Smooth muscle cell (in vitro differentiated cells): Measurements from ENCODE around the gene KSR2. TPM values are rescaled to one million over a fixed set of nuclear protein-coding genes. Genes with fewer than 3 reads are reported as not detected.

Experiments
- DNase-seq: peaks from one replicate; lab custom pipeline; 2025; ENCODE audit not compliant: unreplicated experiment; lab: John Stamatoyannopoulos, UW
- H2AFZ ChIP-seq: fragments of 200-600 bp; sonication (generic); 2 replicates; pipeline ENCODE4 v1.6.0; 2016; ENCODE audit warnings: antibody characterized with exemption, low read depth, mild to moderate bottlenecking
- H3F3A ChIP-seq: fragments of 200-600 bp; sonication (generic); 2 replicates; pipeline ENCODE4 v1.6.0; 2017; ENCODE audit warnings: antibody characterized with exemption, low read depth
- H3K27ac ChIP-seq: fragments of 200-600 bp; sonication (generic); 2 replicates; pipeline ENCODE4 v1.5.1; 2016; ENCODE audit warnings: low read depth, mild to moderate bottlenecking
- H3K27me3 ChIP-seq: fragments of 200-600 bp; sonication (generic); 2 replicates; pipeline ENCODE4 v1.6.1; 2016; ENCODE audit warnings: low read depth, mild to moderate bottlenecking
- H3K36me3 ChIP-seq: fragments of 200-600 bp; sonication (generic); 2 replicates; pipeline ENCODE4 v1.5.1; 2016; ENCODE audit warnings: low read depth
- H3K4me1 ChIP-seq: fragments of 200-600 bp; sonication (generic); 2 replicates; pipeline ENCODE4 v1.5.1; 2016; ENCODE audit warnings: low read depth
- H3K4me2 ChIP-seq: fragments of 200-600 bp; sonication (generic); 2 replicates; pipeline ENCODE4 v1.6.0; 2016; ENCODE audit warnings: mild to moderate bottlenecking
- H3K4me3 ChIP-seq: fragments of 200-600 bp; sonication (generic); 2 replicates; pipeline ENCODE4 v1.5.1; 2016; ENCODE audit warnings: mild to moderate bottlenecking
- H3K79me2 ChIP-seq: fragments of 200-600 bp; sonication (generic); 2 replicates; pipeline ENCODE4 v1.6.0; 2016; ENCODE audit warnings: low read depth, mild to moderate bottlenecking
- H3K9ac ChIP-seq: fragments of 200-600 bp; sonication (generic); 2 replicates; pipeline ENCODE4 v1.6.0; 2016; ENCODE audit warnings: low read depth
- H3K9me3 ChIP-seq: fragments of 200-600 bp; sonication (generic); replicated peaks from 2 replicates; pipeline ENCODE4 v1.5.1; 2016; ENCODE audit warnings: low read depth
- H4K20me1 ChIP-seq: fragments of 200-600 bp; sonication (generic); 2 replicates; pipeline ENCODE4 v1.6.0; 2016; ENCODE audit warnings: low read depth
- WGBS: methylation state at CpG from one replicate; pipeline ENCODE4 v1.1.7; 2016; ENCODE audit warnings: low lambda C conversion rate; 5-methylcytosine and 5-hydroxymethylcytosine counted together
- polyA plus RNA-seq: library from polyadenylated mRNA; unstranded; fragments of >200 nt; fragmentation: Nextera tagmentation; extraction: Ambion mirVana; gene quantifications from 2 replicates; pipeline ENCODE4 v1.2.1, GENCODE V29; 2016
- total RNA-seq: library from RNA; depleted of rRNA; stranded (reverse); fragments of >200 nt; gene quantifications from 2 replicates; pipeline ENCODE4 v1.2.3, GENCODE V29; 2014
- TF ChIP-seq, protein P1 (sequence below): fragments of 200-600 bp; sonication (generic); IDR thresholded peaks from 2 replicates; pipeline ENCODE4 v1.5.1; 2017; ENCODE audit warnings: borderline replicate concordance, mild to moderate bottlenecking, antibody characterized with exemption; ENCODE audit not compliant: insufficient read depth, poor library complexity, severe bottlenecking

The KSR2 gene
- total and polyA plus RNA-seq, 2 experiments from 2014 or later, result 0.04 TPM; not detected in 1

DNA sequence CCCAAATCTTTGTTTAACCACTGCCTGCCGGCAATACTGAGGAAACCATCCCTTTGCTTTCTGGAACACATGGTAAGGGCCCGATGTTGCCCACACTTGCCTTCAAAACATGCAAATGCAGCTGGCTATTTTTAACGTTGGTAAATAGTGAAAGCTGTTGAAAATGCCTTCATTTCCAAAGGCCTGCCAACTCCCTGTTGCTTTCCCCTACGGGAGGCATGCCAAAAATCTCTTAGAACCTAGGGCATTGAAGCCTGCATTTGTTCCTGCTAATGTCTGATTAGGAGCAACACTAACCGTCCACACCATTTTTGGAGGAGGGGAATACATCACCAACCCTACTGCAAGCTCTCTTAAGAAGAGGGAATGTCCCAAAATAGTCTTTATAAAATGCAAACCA lies 454.8 kb downstream of the KSR2 start:
- H4K20me1 ChIP-seq, result no peaks in the 10 kb centered on the region
- no peak overlapping the region for H3K27ac ChIP-seq
- no peaks in the 10 kb centered on the region for H3K36me3 ChIP-seq
- H3F3A ChIP-seq, result no peaks in the 10 kb centered on the region
- no peak overlapping the region for H3K9ac ChIP-seq
- no peak overlapping the region for H2AFZ ChIP-seq
- peaks cover 18% of the 10 kb centered on the region for H3K27me3 ChIP-seq
- no peaks in the 10 kb centered on the region for H3K79me2 ChIP-seq
- H3K9me3 ChIP-seq, result no peaks in the 10 kb centered on the region
- H3K4me1 ChIP-seq, result no peaks in the 10 kb centered on the region
- no peak overlapping the region for H3K4me2 ChIP-seq
- TF ChIP-seq, protein P1, sequence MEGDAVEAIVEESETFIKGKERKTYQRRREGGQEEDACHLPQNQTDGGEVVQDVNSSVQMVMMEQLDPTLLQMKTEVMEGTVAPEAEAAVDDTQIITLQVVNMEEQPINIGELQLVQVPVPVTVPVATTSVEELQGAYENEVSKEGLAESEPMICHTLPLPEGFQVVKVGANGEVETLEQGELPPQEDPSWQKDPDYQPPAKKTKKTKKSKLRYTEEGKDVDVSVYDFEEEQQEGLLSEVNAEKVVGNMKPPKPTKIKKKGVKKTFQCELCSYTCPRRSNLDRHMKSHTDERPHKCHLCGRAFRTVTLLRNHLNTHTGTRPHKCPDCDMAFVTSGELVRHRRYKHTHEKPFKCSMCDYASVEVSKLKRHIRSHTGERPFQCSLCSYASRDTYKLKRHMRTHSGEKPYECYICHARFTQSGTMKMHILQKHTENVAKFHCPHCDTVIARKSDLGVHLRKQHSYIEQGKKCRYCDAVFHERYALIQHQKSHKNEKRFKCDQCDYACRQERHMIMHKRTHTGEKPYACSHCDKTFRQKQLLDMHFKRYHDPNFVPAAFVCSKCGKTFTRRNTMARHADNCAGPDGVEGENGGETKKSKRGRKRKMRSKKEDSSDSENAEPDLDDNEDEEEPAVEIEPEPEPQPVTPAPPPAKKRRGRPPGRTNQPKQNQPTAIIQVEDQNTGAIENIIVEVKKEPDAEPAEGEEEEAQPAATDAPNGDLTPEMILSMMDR, result no peak
- no peak for DNase-seq
- no peak overlapping the region for H3K4me3 ChIP-seq
- WGBS, result 60% methylated on average over 5 of the region's 5 CpGs

- TF ChIP-seq, protein P1, result no peak
- Histone ChIP-seq H3K4me3 (no peak overlapping the region), H3K27me3 (peaks cover 18% of the 10 kb centered on the region), H3K9me3 (no peaks in the 10 kb centered on the region), H3K79me2 (no peaks in the 10 kb centered on the region), H3K9ac (no peak overlapping the region), H3K36me3 (no peaks in the 10 kb centered on the region), H2AFZ (no peak overlapping the region), H4K20me1 (no peaks in the 10 kb centered on the region), H3K4me1 (no peaks in the 10 kb centered on the region), H3F3A (no peaks in the 10 kb centered on the region), H3K27ac (no peak overlapping the region), H3K4me2 (no peak overlapping the region)
- 78% methylated on average over 4 of the region's 4 CpGs for WGBS
- DNase-seq, result no peak
These were observed 455.4 kb downstream of the KSR2 start for GRCh38 chr12:117513353-117513752.

DNA sequence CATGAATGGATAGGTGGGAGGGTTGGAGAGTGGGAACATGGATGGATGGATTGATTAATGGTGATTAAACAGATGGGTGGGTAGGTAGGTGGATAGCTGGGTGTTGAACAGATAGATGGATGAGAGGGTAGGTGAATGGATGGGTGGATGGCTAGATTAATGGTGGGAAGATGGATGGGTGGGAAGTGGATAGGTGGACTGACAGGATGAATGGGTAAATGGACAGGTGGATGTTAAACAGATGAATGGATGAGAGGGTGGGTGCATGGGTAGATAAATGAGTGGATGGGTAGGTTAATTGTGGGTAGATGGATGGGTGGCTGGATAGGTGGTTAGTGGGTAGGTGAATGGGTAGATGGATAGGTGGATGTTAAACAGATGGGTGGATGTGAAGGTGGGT lies 460.3 kb downstream of the KSR2 start:
- no peaks in the 10 kb centered on the region for H3K36me3 ChIP-seq
- no peak overlapping the region for H3K9ac ChIP-seq
- H3K27me3 ChIP-seq, result peaks cover 18% of the 10 kb centered on the region
- H3K4me1 ChIP-seq, result no peaks in the 10 kb centered on the region
- H3K27ac ChIP-seq, result no peak overlapping the region
- H2AFZ ChIP-seq, result no peak overlapping the region
- TF ChIP-seq, protein P1, result no peak
- no peaks in the 10 kb centered on the region for H4K20me1 ChIP-seq
- no peak overlapping the region for H3K4me3 ChIP-seq
- H3K9me3 ChIP-seq, result no peaks in the 10 kb centered on the region
- no peaks in the 10 kb centered on the region for H3F3A ChIP-seq
- DNase-seq, result no peak
- H3K79me2 ChIP-seq, result no peaks in the 10 kb centered on the region
- H3K4me2 ChIP-seq, result no peak overlapping the region

DNA sequence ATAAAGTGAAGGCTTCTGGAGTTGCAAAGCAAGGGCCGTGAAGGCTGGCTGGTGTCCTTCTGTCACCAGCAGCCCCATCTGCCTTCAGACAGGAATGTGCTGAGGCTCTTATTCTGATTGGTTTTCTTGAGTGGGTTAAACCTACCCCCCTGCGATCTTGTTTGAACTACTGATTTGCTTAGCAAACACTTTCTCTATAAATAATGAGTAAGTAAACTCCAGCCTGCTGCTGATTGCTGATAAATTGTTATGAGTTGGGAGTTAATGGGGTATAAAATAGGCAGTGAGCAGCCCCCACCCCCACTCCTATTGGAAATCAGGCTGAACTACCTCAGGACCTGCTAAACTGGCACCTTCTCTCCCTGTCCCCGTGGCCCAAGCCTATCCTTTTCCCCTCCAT lies 461.2 kb downstream of the KSR2 start:
- Histone ChIP-seq H3K4me3 (no peak overlapping the region), H2AFZ (no peak overlapping the region), H3K9me3 (no peaks in the 10 kb centered on the region), H3K9ac (no peak overlapping the region), H3K79me2 (no peaks in the 10 kb centered on the region), H3K27me3 (peaks cover 18% of the 10 kb centered on the region), H4K20me1 (no peaks in the 10 kb centered on the region), H3K27ac (no peak overlapping the region), H3K4me1 (no peaks in the 10 kb centered on the region), H3K4me2 (no peak overlapping the region), H3F3A (no peaks in the 10 kb centered on the region), H3K36me3 (no peaks in the 10 kb centered on the region)
- 78% methylated on average over 3 of the region's 3 CpGs for WGBS
- TF ChIP-seq, protein P1, result no peak
- DNase-seq, result no peak
